Renal pelvis (tissue), 12 donors: ENCODE results near the gene ZNF606. TPM values are rescaled to one million over a fixed set of nuclear protein-coding genes. Genes with fewer than 3 reads are reported as not detected.

Source experiments
- DNase-seq: peaks from one replicate; pipeline ENCODE4 v3.0.0-alpha.2; 2013
- long read RNA-seq, 16 experiments: transcript quantifications; one replicate each; lab custom pipeline, GENCODE V29; 2026
- polyA plus RNA-seq, 3 donors: library from polyadenylated mRNA; unstranded; fragments of 120-200 nt; gene quantifications; one replicate each; pipeline ENCODE4 v1.2.1, GENCODE V29; 2013; ENCODE audit not compliant: insufficient read length in 3 of 3

The ZNF606 gene
- polyA plus RNA-seq: 10 to 100 TPM; 27.9 to 32.3 (median 31.5) TPM
- long read RNA-seq, donor 1, full-length matches to known transcripts: 8 of 8 reads
- long read RNA-seq, donor 1, partial matches to known transcripts: 0 of 8 reads
- long read RNA-seq, donor 1, other reads (novel, unspliced or antisense): 0 of 8 reads
- long read RNA-seq, donor 2, full-length matches to known transcripts: 13 of 13 reads
- long read RNA-seq, donor 2, partial matches to known transcripts: 0 of 13 reads
- long read RNA-seq, donor 2, other reads (novel, unspliced or antisense): 0 of 13 reads
- long read RNA-seq, donor 3, full-length matches to known transcripts: 12 of 12 reads
- long read RNA-seq, donor 3, partial matches to known transcripts: 0 of 12 reads
- long read RNA-seq, donor 3, other reads (novel, unspliced or antisense): 0 of 12 reads
- long read RNA-seq, donor 4, full-length matches to known transcripts: 14 of 14 reads
- long read RNA-seq, donor 4, partial matches to known transcripts: 0 of 14 reads
- long read RNA-seq, donor 4, other reads (novel, unspliced or antisense): 0 of 14 reads
- long read RNA-seq, donor 5, full-length matches to known transcripts: 8 of 19 reads
- long read RNA-seq, donor 5, partial matches to known transcripts: 11 of 19 reads
- long read RNA-seq, donor 5, other reads (novel, unspliced or antisense): 0 of 19 reads
- long read RNA-seq, donor 6, full-length matches to known transcripts: 11 of 11 reads
- long read RNA-seq, donor 6, partial matches to known transcripts: 0 of 11 reads
- long read RNA-seq, donor 6, other reads (novel, unspliced or antisense): 0 of 11 reads
- long read RNA-seq, donor 7, full-length matches to known transcripts: 5 of 5 reads
- long read RNA-seq, donor 7, partial matches to known transcripts: 0 of 5 reads
- long read RNA-seq, donor 7, other reads (novel, unspliced or antisense): 0 of 5 reads
- long read RNA-seq, donor 8, partial matches to known transcripts: 0 of 3 reads
- long read RNA-seq, donor 8, other reads (novel, unspliced or antisense): 0 of 3 reads
- long read RNA-seq, donor 9, full-length matches to known transcripts: 20 of 20 reads
- long read RNA-seq, donor 9, partial matches to known transcripts: 0 of 20 reads
- long read RNA-seq, donor 9, other reads (novel, unspliced or antisense): 0 of 20 reads
- long read RNA-seq, donor 10, full-length matches to known transcripts: 9 of 9 reads
- long read RNA-seq, donor 10, partial matches to known transcripts: 0 of 9 reads
- long read RNA-seq, donor 10, other reads (novel, unspliced or antisense): 0 of 9 reads
- long read RNA-seq, donor 11, full-length matches to known transcripts: 7 of 7 reads
- long read RNA-seq, donor 11, partial matches to known transcripts: 0 of 7 reads
- long read RNA-seq, donor 11, other reads (novel, unspliced or antisense): 0 of 7 reads
- long read RNA-seq, donor 12, full-length matches to known transcripts: 11 of 30 reads
- long read RNA-seq, donor 12, partial matches to known transcripts: 19 of 30 reads
- long read RNA-seq, donor 12, other reads (novel, unspliced or antisense): 0 of 30 reads
- long read RNA-seq, donor 13, full-length matches to known transcripts: 5 of 5 reads
- long read RNA-seq, donor 13, partial matches to known transcripts: 0 of 5 reads
- long read RNA-seq, donor 13, other reads (novel, unspliced or antisense): 0 of 5 reads
- long read RNA-seq, donor 14, full-length matches to known transcripts: 7 of 7 reads
- long read RNA-seq, donor 14, partial matches to known transcripts: 0 of 7 reads
- long read RNA-seq, donor 14, other reads (novel, unspliced or antisense): 0 of 7 reads
- long read RNA-seq, donor 15, full-length matches to known transcripts: 9 of 59 reads
- long read RNA-seq, donor 15, partial matches to known transcripts: 50 of 59 reads
- long read RNA-seq, donor 15, other reads (novel, unspliced or antisense): 0 of 59 reads
- long read RNA-seq, donor 16, transcript ZNF606-203 (4 exons, 1,196 nt): major isoform, 5 of 8 reads
- long read RNA-seq, donor 16, partial matches to known transcripts: 0 of 8 reads
- long read RNA-seq, donor 16, other reads (novel, unspliced or antisense): 0 of 8 reads

- DNase-seq: peak; percentile 89
Observed at GRCh38 chr19:58002384-58003173, at the start of gene ZNF606. Gene ZNF606 (minus strand): TSS chr19:58002820. CDS start chr19:58001319, 1,501 bp downstream.

- DNase-seq: no peak
Observed at GRCh38 chr19:58052256-58052655, 49.6 kb upstream of the ZNF606 start.

- no peak for DNase-seq
Observed at GRCh38 chr19:58047672-58048071, 45.1 kb upstream of the ZNF606 start.

- DNase-seq: no peak
Observed at GRCh38 chr19:58046856-58047255, 44.2 kb upstream of the ZNF606 start.

- no peak for DNase-seq
Observed at GRCh38 chr19:58045411-58046050, 42.9 kb upstream of the ZNF606 start.

GRCh38 chr19:58044886-58045285 is 42.3 kb upstream of the ZNF606 start:
- no peak for DNase-seq

- no peak for DNase-seq
Observed at GRCh38 chr19:58044391-58044790, 41.8 kb upstream of the ZNF606 start.

GRCh38 chr19:58042495-58043340 is 40.1 kb upstream of the ZNF606 start:
- DNase-seq: no peak

- no peak for DNase-seq
Observed at GRCh38 chr19:58040751-58041525, 38.3 kb upstream of the ZNF606 start.

GRCh38 chr19:58038688-58039204 is 36.1 kb upstream of the ZNF606 start:
- no peak for DNase-seq

GRCh38 chr19:58037927-58038687 is 35.5 kb upstream of the ZNF606 start:
- DNase-seq: no peak

- DNase-seq: no peak
Observed at GRCh38 chr19:58035863-58036262, 33.2 kb upstream of the ZNF606 start.

GRCh38 chr19:58034477-58034793 is 31.8 kb upstream of the ZNF606 start:
- no peak for DNase-seq

- peak; percentile 96 for DNase-seq
Observed at GRCh38 chr19:58033741-58034476, 31.3 kb upstream of the ZNF606 start, which contains the start of gene ZSCAN1. Gene ZSCAN1 (plus strand): TSS chr19:58034025. CDS start chr19:58037837, 3,812 bp downstream.

GRCh38 chr19:58024661-58025060 is 22.0 kb upstream of the ZNF606 start:
- no peak for DNase-seq
